ENCODE measurements around the gene PRKCB. TPM values are rescaled to one million over a fixed set of nuclear protein-coding genes. Genes with fewer than 3 reads are reported as not detected.

PRKCB gene
- total and polyA plus RNA-seq, 2 of the 8 experiments (the other 6 are each of a cell fraction or from before 2014, with no cell fraction given) = 7.1 to 12.1 TPM

- TF ChIP-seq CHD7 (IDR thresholded peaks at IDR 0.05; ENCODE audit: insufficient replicate concordance, low read length) (no peak), BRCA1 (IDR thresholded peaks at IDR 0.05; ENCODE audit: low read depth, low read length) (no peak), CTBP2 (IDR thresholded peaks at IDR 0.05; ENCODE audit: borderline replicate concordance, insufficient read depth, insufficient read length, low read length) (no peak), SRF (IDR thresholded peaks at IDR 0.05; ENCODE audit: low read depth, low read length) (no peak), CREB1 (IDR thresholded peaks at IDR 0.05) (no peak), MAX (IDR thresholded peaks at IDR 0.05) (no peak), ASH2L (IDR thresholded peaks at IDR 0.05; ENCODE audit: low read length) (peak; percentile 36), SP1 (IDR thresholded peaks at IDR 0.05; ENCODE audit: low read depth, low read length) (peak; percentile 77), CEBPB (IDR thresholded peaks at IDR 0.05; ENCODE audit: low read depth, low read length) (no peak; the same call in 1 of the 2 replicates), TAF1 (IDR thresholded peaks at IDR 0.05; ENCODE audit: low read depth, low read length) (0 out of 2 replicates have a peak, but pooled peaks have one; percentile 45), POLR2A (IDR thresholded peaks at IDR 0.05; ENCODE audit: control extremely low read depth in 1 of 2, low read depth in 2 of 2, low read length in 2 of 2) (0 out of 3 replicates have a peak, but pooled peaks of 1 of the 2 experiments have one; percentile 40)
- TF ChIP-seq, protein P1, sequence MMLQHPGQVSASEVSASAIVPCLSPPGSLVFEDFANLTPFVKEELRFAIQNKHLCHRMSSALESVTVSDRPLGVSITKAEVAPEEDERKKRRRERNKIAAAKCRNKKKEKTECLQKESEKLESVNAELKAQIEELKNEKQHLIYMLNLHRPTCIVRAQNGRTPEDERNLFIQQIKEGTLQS (IDR thresholded peaks at IDR 0.05; ENCODE audit: insufficient read depth, low read depth, low read length) = no peak
Measured at GRCh38 chr16:24139282-24139681, 303.5 kb downstream of the PRKCB start (continued).
